ENCODE results near the gene TNP1.

The TNP1 gene

DNA sequence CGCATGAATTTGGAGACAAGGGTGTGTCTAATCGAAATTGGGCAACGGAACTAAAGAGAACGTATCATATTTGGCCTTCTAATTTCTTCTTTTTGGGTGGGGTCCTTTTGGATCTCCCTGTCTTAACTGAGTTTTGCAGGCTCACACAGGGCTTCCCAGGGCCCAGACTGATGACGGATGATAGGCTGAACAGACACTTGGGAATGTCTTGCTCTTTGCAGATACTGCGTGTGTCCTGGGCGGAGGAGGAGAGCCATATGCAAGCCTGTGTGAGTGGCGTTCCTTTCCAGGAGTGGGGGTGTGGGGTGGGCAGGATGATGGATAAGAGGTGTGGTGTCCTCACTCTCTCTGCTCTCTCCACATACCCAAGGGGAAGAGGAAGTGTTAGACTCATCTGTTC lies 40.1 kb downstream of the TNP1 start:
- no peak overlapping the region for H3K4me3 Mint-ChIP-seq
- no peaks in the 10 kb centered on the region for H3K36me3 Mint-ChIP-seq (ENCODE audit: insufficient read depth)
- H3K9me3 Mint-ChIP-seq, result no peaks in the 10 kb centered on the region
- no peak for ATAC-seq (replicated peaks; ENCODE audit: extremely low read depth, poor library complexity, severe bottlenecking)
- H3K27ac Mint-ChIP-seq (ENCODE audit: low read depth), result no peak overlapping the region
- no peaks in the 10 kb centered on the region for H3K4me1 Mint-ChIP-seq
- H3K27me3 Mint-ChIP-seq, result peaks cover 13% of the 10 kb centered on the region
- no peak for DNase-seq (ENCODE audit: low spot score in 2 of 2)

DNA sequence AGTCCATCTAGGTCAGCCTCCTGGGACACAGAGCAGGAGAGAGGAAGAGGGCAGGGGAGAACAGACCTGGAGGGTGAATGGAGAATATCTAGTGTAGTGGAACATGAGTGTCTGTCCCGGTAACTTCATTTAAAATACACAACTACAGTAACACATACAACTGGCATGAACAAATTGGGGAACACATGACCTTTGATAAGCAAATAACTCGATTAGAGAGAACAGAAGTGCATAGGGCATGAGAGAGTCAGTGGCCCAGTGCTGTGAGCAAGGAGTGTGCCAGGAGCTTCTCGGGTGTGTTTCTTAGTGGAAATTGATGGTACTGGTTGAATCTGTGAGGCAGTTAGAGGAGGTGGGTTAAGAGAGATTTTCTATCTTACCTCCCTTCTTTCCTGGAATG lies 40.8 kb downstream of the TNP1 start:
- ATAC-seq (replicated peaks; ENCODE audit: extremely low read depth, poor library complexity, severe bottlenecking), result no peak
- Mint-ChIP-seq H3K4me3 (no peak overlapping the region), H3K27ac (ENCODE audit: low read depth) (no peak overlapping the region), H3K27me3 (peaks cover 13% of the 10 kb centered on the region), H3K9me3 (no peaks in the 10 kb centered on the region), H3K36me3 (ENCODE audit: insufficient read depth) (no peaks in the 10 kb centered on the region), H3K4me1 (no peaks in the 10 kb centered on the region)
- DNase-seq (ENCODE audit: low spot score in 2 of 2), result no peak

DNA sequence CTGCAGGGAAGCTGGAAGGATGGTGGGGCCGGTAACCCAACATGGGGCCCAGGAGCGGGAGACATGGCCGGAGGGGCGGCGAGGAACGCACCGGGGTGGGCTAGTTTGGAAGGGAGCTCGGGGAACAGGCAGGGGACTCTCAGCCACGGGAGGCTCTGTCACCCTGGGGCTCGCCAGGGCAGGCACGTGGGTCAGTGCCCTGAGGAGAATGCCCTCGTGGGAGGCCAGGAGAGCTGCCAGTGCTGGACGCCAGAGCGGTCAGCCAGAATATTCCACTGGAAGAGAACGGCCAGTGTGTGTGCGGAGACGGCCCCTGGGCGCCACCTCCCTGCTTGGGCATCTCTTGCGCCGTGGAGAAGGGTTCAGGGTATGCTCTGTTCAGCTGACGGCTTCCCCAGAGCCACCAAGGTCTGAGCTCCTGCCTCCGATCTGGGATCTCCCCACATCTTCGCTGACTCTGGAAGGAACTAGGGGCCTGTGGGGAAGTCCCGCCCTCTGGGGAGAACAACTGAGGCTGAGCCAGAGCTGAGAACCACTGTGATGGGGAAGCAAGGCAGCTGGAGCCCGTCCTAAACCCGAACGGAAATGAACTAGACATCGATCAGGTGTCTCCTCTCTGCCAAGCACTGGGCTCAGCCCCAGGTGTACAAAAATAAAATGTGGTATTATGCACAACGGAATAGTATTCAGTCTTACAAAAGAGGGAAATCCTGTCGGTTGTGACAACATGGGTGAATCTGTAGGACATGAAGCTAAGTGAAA lies 49.3 kb downstream of the TNP1 start:
- peaks cover 4% of the 10 kb centered on the region for H3K27me3 Mint-ChIP-seq
- H3K36me3 Mint-ChIP-seq (ENCODE audit: insufficient read depth), result no peaks in the 10 kb centered on the region
- DNase-seq (ENCODE audit: low spot score in 2 of 2) (no peak), ATAC-seq (replicated peaks; ENCODE audit: extremely low read depth, poor library complexity, severe bottlenecking) (no peak)
- H3K9me3 Mint-ChIP-seq, result no peaks in the 10 kb centered on the region
- H3K4me3 Mint-ChIP-seq, result no peak overlapping the region
- H3K27ac Mint-ChIP-seq (ENCODE audit: low read depth), result no peak overlapping the region
- no peaks in the 10 kb centered on the region for H3K4me1 Mint-ChIP-seq
